Caki2 (cell line): Measurements from ENCODE around the gene FN1. TPM values are rescaled to one million over a fixed set of nuclear protein-coding genes. Genes with fewer than 3 reads are reported as not detected.

ENCODE experiments used
- DNase-seq: peaks from one replicate; pipeline ENCODE4 v3.0.0-alpha.2; 2015; ENCODE audit warnings: low read depth
- in situ Hi-C: cut with HindIII; loops from 2 replicates; pipeline ENCODE4 v1.10.0; 2016; ENCODE audit warnings: low sequenced_read_pairs, low pct_unique_long_range_greater_than_20kb, mixed read lengths
- total RNA-seq: library from RNA; depleted of rRNA; stranded (reverse); fragments of >200 nt; shearing (Covaris generic); gene quantifications from 2 replicates; pipeline ENCODE4 v1.2.3, GENCODE V29; 2014; ENCODE audit warnings: low replicate concordance

FN1 gene
- total RNA-seq, 1 experiment from 2014 or later = 3,981 TPM

- no peak for DNase-seq
- in situ Hi-C loops = no loop called here
Observed at GRCh38 chr2:215429424-215429823, 6.4 kb downstream of the FN1 start.

GRCh38 chr2:215428060-215428910 is 7.6 kb downstream of the FN1 start:
- in situ Hi-C loops = no loop called here
- peak; percentile 25 for DNase-seq

GRCh38 chr2:215427585-215427984 is 8.3 kb downstream of the FN1 start:
- DNase-seq = no peak
- in situ Hi-C loops = no loop called here

GRCh38 chr2:215425021-215425782 is 10.7 kb downstream of the FN1 start:
- peak; percentile 55 for DNase-seq
- in situ Hi-C loops = no loop called here

GRCh38 chr2:215423928-215424540 is 11.8 kb downstream of the FN1 start:
- DNase-seq = no peak
- in situ Hi-C loops = no loop called here

GRCh38 chr2:215423234-215423633 is 12.6 kb downstream of the FN1 start:
- DNase-seq = no peak
- in situ Hi-C loops = no loop called here

GRCh38 chr2:215422676-215423075 is 13.2 kb downstream of the FN1 start:
- in situ Hi-C loops = no loop called here
- no peak for DNase-seq

- no peak for DNase-seq
- in situ Hi-C loops = no loop called here
Observed at GRCh38 chr2:215421859-215422461, 13.9 kb downstream of the FN1 start.

- DNase-seq = no peak
- in situ Hi-C loops = no loop called here
Observed at GRCh38 chr2:215420471-215420935, 15.4 kb downstream of the FN1 start.

GRCh38 chr2:215419769-215420470 is 15.9 kb downstream of the FN1 start:
- no peak for DNase-seq
- in situ Hi-C loops = no loop called here

GRCh38 chr2:215419113-215419512 is 16.8 kb downstream of the FN1 start:
- in situ Hi-C loops = no loop called here
- no peak for DNase-seq

- in situ Hi-C loops = no loop called here
- DNase-seq = no peak
Observed at GRCh38 chr2:215418064-215418963, 17.6 kb downstream of the FN1 start.

- DNase-seq = no peak
- in situ Hi-C loops = no loop called here
Observed at GRCh38 chr2:215417400-215417951, 18.4 kb downstream of the FN1 start.

- in situ Hi-C loops = no loop called here
- no peak for DNase-seq
Observed at GRCh38 chr2:215416656-215417055, 19.2 kb downstream of the FN1 start.

- no peak for DNase-seq
- in situ Hi-C loops = no loop called here
Observed at GRCh38 chr2:215415820-215416577, 19.9 kb downstream of the FN1 start.

- in situ Hi-C loops = no loop called here
- no peak for DNase-seq
Observed at GRCh38 chr2:215415218-215415617, 20.6 kb downstream of the FN1 start.
